Renal cortex interstitium (tissue), 11 donors: ENCODE data around the gene EPN3. TPM values are rescaled to one million over a fixed set of nuclear protein-coding genes. Genes with fewer than 3 reads are reported as not detected.
A peak's percentile ranks its signal among the peaks of the same experiment; 100 is the strongest.

ENCODE experiments used
- DNase-seq, 11 donors: peaks; one replicate each; pipeline ENCODE4 v3.0.0-alpha.2; 2013; ENCODE audit warnings: low read depth in 9 of 11, low spot score in 4 of 11; ENCODE audit errors: extremely low read depth in 1 of 11
- polyA plus RNA-seq, 3 donors: library from polyadenylated mRNA; unstranded; fragments of 120-200 nt; gene quantifications; one replicate each; pipeline ENCODE4 v1.2.1, GENCODE V29; 2013; ENCODE audit not compliant: insufficient read length in 3 of 3

EPN3 gene
- polyA plus RNA-seq, 3 donors = 5.9 to 15.0 (median 13.4) TPM

GRCh38 chr17:50506298-50506697, 26.2 kb upstream of the EPN3 start:
- DNase-seq = no peak

DNA sequence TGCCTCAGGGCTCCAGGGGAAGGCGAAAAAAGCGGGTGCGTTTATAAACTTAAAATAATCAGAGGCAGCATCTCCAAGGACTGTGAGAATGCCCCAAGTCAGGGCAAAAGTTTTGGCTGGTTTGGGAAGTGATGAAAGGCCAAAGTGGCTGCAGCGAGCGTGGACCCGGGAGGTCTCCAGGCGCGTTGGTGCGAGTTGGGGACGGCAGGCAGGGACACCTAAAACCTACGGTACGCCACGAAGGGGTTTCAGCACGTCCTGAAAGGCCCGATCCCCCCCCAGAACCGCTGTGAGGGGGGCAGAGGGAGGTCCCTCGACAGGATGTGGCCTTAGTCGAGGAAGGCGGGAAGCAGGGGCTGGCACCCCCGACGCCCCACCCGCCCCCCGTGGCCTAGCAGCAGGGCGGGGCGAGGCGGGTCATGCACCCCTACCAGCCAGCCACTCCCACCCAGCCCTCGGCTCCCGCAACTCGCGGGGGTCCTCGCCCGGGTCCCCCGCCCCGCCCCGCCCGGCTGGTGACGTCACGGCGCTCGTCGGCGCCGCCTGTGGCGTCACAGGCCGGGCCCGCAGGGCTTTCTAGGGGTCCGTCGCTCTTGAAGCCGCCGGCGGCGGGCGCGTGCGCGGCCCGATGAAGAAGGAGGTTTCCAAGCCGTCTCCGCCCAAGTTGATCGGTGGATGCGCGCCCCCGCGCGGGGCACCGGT, 24.5 kb upstream of the EPN3 start, which contains the start of gene MYCBPAP:
TSS of gene MYCBPAP (plus strand) at position 569 of the 702 bp plus-strand sequence. CDS start 236 bp downstream, outside the sequence.
- DNase-seq = peak in 10 of 11 donors; percentile 67 to 79 (median 74)

DNA sequence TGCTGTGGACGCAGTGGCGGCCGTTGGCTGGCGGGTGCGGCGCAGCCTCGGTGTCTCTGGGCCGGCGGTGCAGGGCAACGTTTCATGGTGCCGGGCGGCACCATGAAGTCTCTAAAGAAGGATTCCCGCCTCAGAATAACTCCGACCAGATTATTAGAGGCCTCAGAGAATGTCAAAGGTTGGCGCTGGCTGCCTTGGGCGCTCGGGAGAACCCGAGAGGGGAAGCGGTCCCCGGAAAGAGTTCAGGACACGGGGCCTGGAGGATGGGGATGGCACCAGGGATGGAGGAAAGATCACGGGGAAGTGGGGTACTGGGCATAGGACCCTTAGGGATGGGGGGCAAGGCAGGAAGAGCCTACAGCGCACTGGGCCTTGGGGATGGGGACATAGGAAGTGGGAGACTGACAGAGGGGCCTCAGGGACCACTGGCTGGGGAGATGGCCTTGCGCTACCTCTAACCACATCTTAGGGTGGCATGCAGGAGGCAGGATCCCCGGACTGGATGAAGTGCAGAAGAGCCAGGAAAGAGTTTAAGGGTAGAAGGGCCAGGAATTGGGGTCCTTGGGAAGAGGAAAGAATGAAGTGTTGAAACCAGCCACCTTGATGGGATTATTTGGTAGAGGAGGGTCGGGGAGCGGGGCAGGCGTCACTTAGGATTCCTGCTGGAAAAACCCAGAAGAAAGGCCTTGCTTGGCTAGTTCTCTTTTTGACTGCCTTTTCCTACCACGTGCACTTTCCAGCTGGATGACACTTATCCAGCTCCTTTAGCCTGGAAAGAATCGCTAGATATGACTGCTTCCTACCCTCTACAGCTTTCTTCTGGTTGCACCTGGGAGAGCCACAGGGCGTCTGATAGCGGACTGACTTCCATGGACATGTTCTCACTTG, 23.7 kb upstream of the EPN3 start:
- no peak for DNase-seq

DNA sequence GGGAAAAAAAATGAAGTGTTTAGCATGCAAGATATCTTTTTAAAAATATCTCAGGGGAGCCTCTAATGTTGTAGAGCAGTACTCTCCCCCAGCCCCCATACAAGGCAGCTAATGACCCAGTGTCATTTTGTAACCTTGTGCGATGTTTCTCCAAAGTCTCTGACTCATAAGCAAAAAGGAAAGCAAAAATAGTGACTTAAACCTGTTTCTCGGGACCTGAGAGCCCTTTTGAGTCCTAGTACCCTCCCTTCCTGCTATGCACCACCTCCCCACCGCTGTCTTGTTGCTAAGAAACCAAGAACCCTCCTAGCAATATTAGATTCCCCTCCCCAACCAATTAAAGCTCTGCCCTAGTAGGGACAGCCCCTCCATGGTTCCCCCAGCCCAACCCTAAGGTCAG, 21.5 kb upstream of the EPN3 start:
- DNase-seq = no peak

GRCh38 chr17:50513495-50513894, 19.0 kb upstream of the EPN3 start:
- DNase-seq = no peak

- DNase-seq = no peak
Measured at GRCh38 chr17:50514388-50514787, 18.1 kb upstream of the EPN3 start.

DNA sequence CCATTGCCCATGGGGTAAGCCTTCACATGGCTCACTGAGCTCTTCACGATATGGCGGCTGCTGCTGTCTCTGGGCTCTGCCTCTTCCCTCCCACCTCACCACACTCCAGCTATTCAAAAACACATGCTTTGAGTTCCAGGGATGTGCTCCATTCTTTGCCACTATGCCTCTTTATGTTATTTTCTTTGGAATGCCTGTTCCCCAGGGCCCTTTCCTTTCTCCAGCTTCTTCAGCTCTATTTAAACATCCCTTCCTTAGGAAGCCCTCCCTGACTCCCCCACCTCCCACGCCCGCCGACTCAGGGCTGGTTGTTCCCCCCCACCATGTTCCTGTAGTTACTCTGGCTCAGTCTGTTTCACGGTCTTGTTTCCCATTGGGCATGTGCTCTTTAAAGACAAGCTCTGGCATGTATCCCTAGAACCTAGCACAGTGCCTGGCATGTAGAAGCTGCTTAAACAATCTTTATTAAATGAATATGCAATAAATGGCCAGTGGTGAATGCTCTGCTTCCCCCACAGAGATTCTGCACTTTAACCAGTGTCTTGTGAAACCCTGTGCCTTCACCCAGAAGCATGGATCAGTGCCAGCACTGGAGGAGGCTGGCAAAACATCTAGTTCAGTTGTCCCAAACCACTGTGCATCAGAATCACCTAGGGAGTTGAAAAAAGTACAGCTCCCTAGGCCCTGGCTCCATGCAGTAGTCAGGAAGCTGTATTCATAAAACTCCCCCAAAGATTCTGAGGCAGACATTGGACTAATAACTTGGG, 17.4 kb upstream of the EPN3 start:
- no peak for DNase-seq

DNA sequence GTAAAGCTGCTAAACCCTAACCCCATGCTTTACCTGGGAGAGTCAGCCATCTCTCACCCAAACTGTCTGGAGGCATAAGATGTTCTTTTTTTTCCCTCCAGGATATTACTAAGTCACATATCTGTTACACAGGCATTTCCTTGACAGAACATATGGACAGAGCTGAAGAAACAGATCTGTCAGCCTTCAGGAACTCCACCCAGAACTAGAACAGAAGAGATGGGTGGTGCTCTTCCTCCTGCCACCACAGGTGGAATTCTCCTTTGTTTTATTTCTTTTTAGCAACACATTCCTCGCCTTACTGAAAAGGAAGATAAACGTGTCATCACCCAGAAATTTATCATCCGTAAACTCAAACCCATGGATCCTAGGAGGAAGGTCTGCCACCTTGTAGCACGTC, 15.5 kb upstream of the EPN3 start:
- DNase-seq = no peak

DNA sequence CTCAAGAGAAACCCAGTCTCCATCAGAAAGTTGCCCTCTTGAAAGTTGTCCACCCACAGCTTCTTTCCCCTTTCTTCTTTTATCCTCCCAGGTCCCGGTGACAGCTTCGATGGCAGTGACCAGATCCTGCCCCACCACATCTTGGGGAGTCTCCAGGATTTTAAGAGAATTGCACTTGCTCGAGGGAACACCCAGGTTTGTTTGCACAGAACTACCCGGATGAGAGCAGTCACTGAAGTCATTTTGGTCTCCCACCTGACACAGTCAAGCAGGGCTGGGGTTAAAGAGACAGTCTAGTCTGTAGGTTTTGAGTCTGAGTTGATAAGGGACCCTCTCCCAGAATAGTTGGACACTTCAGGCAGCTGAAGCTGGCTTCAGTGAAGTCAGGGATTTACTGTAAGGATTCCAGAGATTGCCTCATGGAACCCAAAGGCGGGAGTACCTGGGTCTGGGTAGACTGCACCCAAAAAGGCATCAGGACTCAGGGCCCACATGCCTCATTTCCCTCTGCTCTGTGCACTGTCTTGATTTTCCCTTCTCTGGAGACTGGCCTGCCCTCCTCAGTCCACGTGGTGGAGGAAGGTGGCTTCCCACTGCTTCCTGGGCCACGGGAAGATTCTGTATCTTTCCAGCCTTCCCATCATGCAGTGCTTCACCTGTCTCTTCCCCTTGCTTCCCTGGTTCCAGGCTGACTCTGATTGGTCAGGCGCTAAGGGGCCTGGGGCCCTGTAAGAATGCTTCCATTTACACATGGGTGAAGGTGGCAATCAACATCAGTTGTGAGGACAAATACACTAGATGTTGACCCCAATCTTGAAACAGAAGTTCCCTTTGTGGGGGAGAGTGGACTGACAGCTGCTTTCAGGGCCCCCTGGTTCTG, 14.8 kb upstream of the EPN3 start:
- DNase-seq = no peak

- DNase-seq = no peak
Measured at GRCh38 chr17:50518384-50519023, 14.0 kb upstream of the EPN3 start.

- DNase-seq = no peak
Measured at GRCh38 chr17:50519141-50519834, 13.2 kb upstream of the EPN3 start.

GRCh38 chr17:50520483-50520882, 12.1 kb upstream of the EPN3 start:
- DNase-seq = no peak

DNA sequence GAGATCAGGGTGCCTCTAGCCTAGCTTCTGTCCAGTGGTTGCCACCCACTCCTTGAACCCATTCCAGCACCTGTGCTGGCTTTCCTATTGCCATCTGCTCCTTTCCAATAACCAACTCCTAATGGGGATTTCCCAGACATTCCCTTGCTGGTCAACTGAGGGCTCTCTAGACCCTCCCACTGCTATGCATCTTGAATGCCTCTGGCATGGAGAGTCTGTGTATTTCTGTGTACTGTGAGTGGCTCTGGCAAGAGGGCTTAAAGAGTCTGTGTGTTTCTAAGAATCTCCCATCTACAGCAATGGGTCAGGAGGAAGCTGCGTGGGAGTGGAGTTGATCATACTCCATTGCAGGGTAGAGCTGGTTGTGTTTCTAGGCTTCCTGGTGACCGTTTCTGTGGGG, 11.0 kb upstream of the EPN3 start:
- no peak for DNase-seq

DNA sequence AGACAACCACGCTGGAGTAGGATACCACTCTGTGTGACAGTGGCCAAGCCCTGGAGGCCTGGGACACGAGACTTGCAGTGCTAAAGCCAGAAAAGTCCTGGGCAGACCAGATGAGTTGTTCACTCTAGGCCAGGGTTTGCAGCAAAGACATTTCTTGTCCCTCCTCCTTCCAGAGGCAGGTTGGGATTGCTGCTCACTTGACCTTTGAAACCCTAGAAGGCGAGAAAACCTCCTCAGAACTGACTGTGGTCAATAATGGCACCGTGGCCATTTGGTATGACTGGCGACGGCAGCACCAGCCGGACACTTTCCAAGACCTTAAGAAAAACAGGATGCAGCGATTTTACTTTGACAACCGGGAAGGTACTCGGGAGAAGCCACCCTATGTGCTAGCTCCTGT, 9.8 kb upstream of the EPN3 start:
- no peak for DNase-seq

DNA sequence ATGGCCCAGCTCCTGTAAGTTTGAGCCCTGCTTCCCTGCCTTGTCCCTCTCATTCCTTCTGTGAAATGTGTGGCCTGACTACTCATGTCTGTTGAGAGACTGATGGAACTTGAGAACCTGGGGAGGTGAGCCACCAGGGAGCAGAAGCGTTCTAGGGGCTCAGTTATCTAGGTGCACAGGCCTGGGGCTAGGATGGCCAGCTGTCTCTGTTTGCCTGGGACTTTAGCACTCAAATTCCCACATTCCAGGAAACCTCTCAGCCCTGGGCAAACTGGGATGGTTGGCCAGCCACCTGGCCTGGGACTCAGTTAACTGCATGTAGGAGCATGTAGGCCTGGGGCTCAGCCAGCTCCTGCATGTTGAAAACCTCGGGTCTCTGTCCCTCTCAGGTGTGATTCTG, 9.3 kb upstream of the EPN3 start:
- DNase-seq = no peak

DNA sequence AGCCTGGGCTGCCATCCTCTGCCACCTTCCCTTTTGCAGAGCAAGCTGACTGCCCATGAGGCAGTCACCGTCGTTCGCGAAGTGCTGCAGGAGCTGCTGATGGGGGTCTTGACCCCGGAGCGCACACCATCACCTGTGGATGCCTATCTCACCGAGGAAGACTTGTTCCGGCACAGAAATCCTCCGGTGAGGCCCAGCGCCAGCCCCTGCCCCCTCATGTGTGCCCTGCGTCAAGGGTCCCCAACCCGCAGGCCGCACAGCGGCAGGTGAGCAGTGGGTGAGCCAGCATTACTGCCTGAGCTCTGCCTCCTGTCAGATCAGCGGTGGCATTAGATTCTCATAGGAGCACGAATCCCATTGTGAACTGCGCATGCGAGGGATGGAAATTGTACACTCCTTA, 7.7 kb upstream of the EPN3 start:
- no peak for DNase-seq

DNA sequence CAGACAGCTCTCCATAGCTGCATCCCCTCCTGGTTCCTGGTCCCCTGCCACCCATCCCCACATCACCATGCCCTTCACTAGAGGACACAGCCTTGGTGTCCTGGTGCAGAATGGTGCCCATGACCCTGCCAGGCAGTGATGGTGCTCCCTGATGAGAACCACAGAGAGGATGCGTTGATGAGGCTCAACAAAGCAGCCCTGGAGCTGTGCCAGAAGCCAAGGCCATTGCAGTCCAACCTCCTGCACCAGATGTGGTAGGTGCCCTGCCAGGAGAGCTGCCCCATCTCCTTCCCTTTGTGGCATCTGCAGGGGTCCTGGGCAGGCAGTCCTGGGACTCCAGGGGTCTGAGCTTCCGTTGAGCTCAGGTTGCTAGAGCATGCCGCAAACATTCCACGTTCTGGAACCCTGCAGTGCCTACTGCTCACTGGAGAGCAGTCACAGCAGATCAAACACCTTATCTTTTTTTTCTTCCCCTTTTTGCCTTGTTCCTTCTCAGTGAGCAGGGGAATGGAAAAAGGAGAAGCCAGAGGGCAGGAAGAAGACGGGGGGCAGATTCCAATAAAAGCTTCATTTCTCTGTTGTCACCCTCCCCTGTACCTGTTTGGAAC, 5.3 kb upstream of the EPN3 start:
- no peak for DNase-seq
